HepG2 (cell line): ENCODE data around the gene DPH6. TPM values are rescaled to one million over a fixed set of nuclear protein-coding genes. Genes with fewer than 3 reads are reported as not detected.

ENCODE experiments used
- ATAC-seq: fragments of 200-7000 bp; cut with Tn5 transposase; 3 replicates; pipeline ENCODE4 v1.9.1; 2020; ENCODE audit warnings: mild to moderate bottlenecking, moderate library complexity
- BruUV-seq: library from RNA; stranded (reverse); fragments of 400-500 nt; replicated peaks from 2 replicates; lab custom pipeline; 2021; lab: Mats Ljungman, UMichigan
- CTCF ChIA-PET: fragments of 300-600 bp; formaldehyde crosslinking; extraction: SDS; loops from one replicate; lab custom pipeline; 2021; ENCODE audit warnings: low total read pairs, inconsistent platforms, low intra/inter-chr PET ratio; lab: Yijun Ruan, JAX
- POLR2A ChIA-PET: fragments of 350-600 bp; sonication (Branson Sonifier 250); formaldehyde crosslinking; loops from one replicate; lab custom pipeline; 2020; ENCODE audit warnings: antibody characterized with exemption, inconsistent platforms; lab: Yijun Ruan, JAX
- DNase-seq: peaks from one replicate; pipeline ENCODE4 v3.0.0-alpha.2; 2015; ENCODE audit warnings: low spot score
- FAIRE-seq: peaks from 3 replicates; lab custom pipeline; 2011; peaks lifted over from hg19 to GRCh38; lab: Jason Lieb, UNC
- H2AFZ ChIP-seq: one replicate; pipeline ENCODE4 v1.6.1; 2011; ENCODE audit warnings: low read length, inconsistent platforms
- H3K27ac ChIP-seq: fragments of 300-600 bp; 3 replicates; pipeline ENCODE4 v1.8.0; 2011; ENCODE audit warnings: mixed run types, mild to moderate bottlenecking, mixed read lengths, low read length, inconsistent platforms; ENCODE audit not compliant: insufficient read depth; ENCODE audit errors: extremely low read length
- H3K27me3 ChIP-seq, 2 experiments: fragments of 200-600 bp in 1 of 2; 2 replicates in 1 of 2; 3 replicates in 1 of 2; pipeline versions ENCODE4 v1.6.0 to v1.8.0; 2011; ENCODE audit warnings: low read length in 2 of 2, mild to moderate bottlenecking in 2 of 2, moderate library complexity in 2 of 2, inconsistent platforms in 1 of 2; ENCODE audit not compliant: insufficient read depth in 2 of 2, control insufficient read depth in 1 of 2
- H3K36me3 ChIP-seq, 2 experiments: fragments of 200-600 bp in 1 of 2; replicated peaks in 1 of 2; 2 replicates in 1 of 2; 3 replicates in 1 of 2; pipeline versions ENCODE4 v1.5.1 to v1.8.0; 2011; ENCODE audit warnings: low read length in 2 of 2, inconsistent platforms in 1 of 2; ENCODE audit not compliant: insufficient read depth in 2 of 2, control insufficient read depth in 1 of 2
- H3K4me1 ChIP-seq: 2 replicates; pipeline ENCODE4 v1.5.1; 2012; ENCODE audit warnings: low read length, inconsistent platforms; ENCODE audit not compliant: insufficient read depth
- H3K4me2 ChIP-seq: 2 replicates; pipeline ENCODE4 v1.6.0; 2011; ENCODE audit warnings: low read depth, low read length, inconsistent platforms
- H3K4me3 ChIP-seq, 3 experiments: fragments of 200-600 bp in 1 of 3; sonication (generic), shearing (Covaris generic) in 1 of 3; replicated peaks in 1 of 3; 2 replicates each; pipeline ENCODE4 v1.5.1; 2011 to 2016; ENCODE audit warnings: low read length in 3 of 3, inconsistent platforms in 2 of 3, low read depth in 2 of 3, mild to moderate bottlenecking in 2 of 3, control low read depth in 1 of 3, mixed read lengths in 1 of 3; ENCODE audit not compliant: insufficient read depth in 1 of 3
- H3K79me2 ChIP-seq: one replicate; pipeline ENCODE4 v1.6.1; 2011; ENCODE audit warnings: low read length, inconsistent platforms; ENCODE audit not compliant: insufficient read depth
- H3K9ac ChIP-seq: 2 replicates; pipeline ENCODE4 v1.6.0; 2011; ENCODE audit warnings: mild to moderate bottlenecking, low read depth, low read length, inconsistent platforms; ENCODE audit not compliant: insufficient read depth
- H3K9me3 ChIP-seq: 2 replicates; pipeline ENCODE4 v1.5.1; 2012; ENCODE audit warnings: mild to moderate bottlenecking, low read length
- H4K20me1 ChIP-seq: 2 replicates; pipeline ENCODE4 v1.6.0; 2011; ENCODE audit warnings: inconsistent platforms, mild to moderate bottlenecking, low read length, moderate library complexity; ENCODE audit not compliant: insufficient read depth
- ELF1 ChIP-seq: sonication (generic); formaldehyde crosslinking; IDR thresholded peaks from 2 replicates; pipeline ENCODE4 v1.4.0; 2020; ENCODE audit warnings: missing genetic modification reagents
- KLF13 ChIP-seq: sonication (generic); formaldehyde crosslinking; IDR thresholded peaks from 2 replicates; pipeline ENCODE4 v1.4.0; 2020; ENCODE audit warnings: mild to moderate bottlenecking, missing genetic modification reagents
- MATR3 ChIP-seq: sonication (generic); formaldehyde crosslinking; IDR thresholded peaks from 2 replicates; pipeline ENCODE4 v1.4.0; 2020; ENCODE audit warnings: missing genetic modification reagents
- MBD4 ChIP-seq: IDR thresholded peaks from 2 replicates; pipeline ENCODE4 v1.6.1; 2012; ENCODE audit warnings: low read length, inconsistent platforms, borderline replicate concordance
- MYNN ChIP-seq: sonication (generic); formaldehyde crosslinking; IDR thresholded peaks from 2 replicates; pipeline ENCODE4 v1.4.0; 2020; ENCODE audit warnings: mild to moderate bottlenecking, low read depth, missing genetic modification reagents
- NFKBIZ ChIP-seq: IDR thresholded peaks from 2 replicates; pipeline ENCODE4 v1.6.1; 2018; ENCODE audit warnings: missing genetic modification reagents, missing compliant biosample characterization
- POLR2AphosphoS5 ChIP-seq: IDR thresholded peaks from 2 replicates; pipeline ENCODE4 v1.6.1; 2012; ENCODE audit warnings: low read depth, low read length
- SKIL ChIP-seq: sonication (generic); formaldehyde crosslinking; IDR thresholded peaks from 2 replicates; pipeline ENCODE4 v1.8.0; 2022; ENCODE audit warnings: missing genetic modification reagents, mild to moderate bottlenecking, moderate library complexity, borderline replicate concordance
- ZBTB7A ChIP-seq: sonication (generic); formaldehyde crosslinking; IDR thresholded peaks from 2 replicates; pipeline ENCODE4 v1.8.0; 2022; ENCODE audit warnings: mild to moderate bottlenecking, missing genetic modification reagents
- ZBTB7B ChIP-seq: sonication (generic); formaldehyde crosslinking; IDR thresholded peaks from 2 replicates; pipeline ENCODE4 v1.4.0; 2020; ENCODE audit warnings: missing genetic modification reagents
- ZFP37 ChIP-seq: sonication (generic); formaldehyde crosslinking; IDR thresholded peaks from 2 replicates; pipeline ENCODE4 v1.4.0; 2020; ENCODE audit warnings: missing genetic modification reagents, borderline replicate concordance
- ZKSCAN1 ChIP-seq: fragments of 150-350 bp; IDR thresholded peaks from 2 replicates; pipeline ENCODE4 v1.6.1; 2014; ENCODE audit warnings: low read length
- ZNF230 ChIP-seq: sonication (generic); formaldehyde crosslinking; IDR thresholded peaks from 2 replicates; pipeline ENCODE4 v1.4.0; 2020; ENCODE audit warnings: mild to moderate bottlenecking, missing genetic modification reagents
- ZNF251 ChIP-seq: sonication (generic); formaldehyde crosslinking; IDR thresholded peaks from 2 replicates; pipeline ENCODE4 v1.9.0; 2021; ENCODE audit warnings: mild to moderate bottlenecking, missing genetic modification reagents
- ZNF263 ChIP-seq: sonication (generic); formaldehyde crosslinking; IDR thresholded peaks from 2 replicates; pipeline ENCODE4 v1.4.0; 2020; ENCODE audit warnings: missing genetic modification reagents
- WGBS: methylation state at CpG from one replicate; pipeline ENCODE4 v1.1.6; 2017; ENCODE audit warnings: low lambda C conversion rate; 5-methylcytosine and 5-hydroxymethylcytosine counted together
- in situ Hi-C: cut with HindIII; loops from 2 replicates; pipeline ENCODE4 v1.10.0; 2017; ENCODE audit warnings: low pct_unique_long_range_greater_than_20kb; ENCODE audit not compliant: extremely low pct_ligation_motif_present
- intact Hi-C: fragments of 100-400 bp; cut with micrococcal nuclease; formaldehyde crosslinking; loops from one replicate; pipeline ENCODE4 v1.10.0; 2022; ENCODE audit not compliant: unreplicated experiment
- polyA plus RNA-seq, 8 experiments: library from polyadenylated mRNA; depleted of rRNA in 3 of 8; stranded (reverse) in 7 of 8; unstranded in 1 of 8; fragments of >200 nt; fragmentation: Illumina TruSeq in 4 of 8; extraction: Trizol in 4 of 8; gene quantifications; 2 replicates each; pipeline versions ENCODE4 v1.2.1 to v1.2.3, GENCODE V29; 2011 to 2016; ENCODE audit warnings: low read depth in 4 of 8, missing spikeins in 1 of 8, mixed read lengths in 1 of 8; ENCODE audit not compliant: insufficient read depth in 1 of 8
- total RNA-seq, 5 experiments: library from RNA; depleted of rRNA; stranded (reverse); fragments of >200 nt; fragmentation: Illumina TruSeq; extraction: Trizol; gene quantifications; 2 replicates each; pipeline ENCODE4 v1.2.3, GENCODE V29; 2016; ENCODE audit warnings: low read depth in 1 of 5

DPH6 gene
- total and polyA plus RNA-seq, 2 of the 13 experiments (the other 11 are each of a cell fraction or from before 2014, with no cell fraction given), result 10.2 to 25.8 TPM

- TF ChIP-seq SKIL (CRISPR knock-in tag) (no peak), ZFP37 (CRISPR knock-in tag) (no peak), KLF13 (CRISPR knock-in tag) (no peak), ZNF251 (CRISPR knock-in tag) (no peak), ZNF230 (no peak), ZBTB7B (CRISPR knock-in tag) (no peak), ZBTB7A (CRISPR knock-in tag) (no peak), ELF1 (CRISPR knock-in tag) (no peak), MATR3 (CRISPR knock-in tag) (no peak), MYNN (CRISPR knock-in tag) (no peak)
These were observed 16.7 kb upstream of the DPH6 start (continued) for GRCh38 chr15:35562641-35563040.

- Histone ChIP-seq H3K36me3 (no peaks in the 10 kb centered on the region), H3K4me3 (no peak overlapping the region), H3K9ac (no peak overlapping the region), H2AFZ (no peak overlapping the region), H3K4me2 (no peak overlapping the region), H3K9me3 (no peaks in the 10 kb centered on the region), H3K4me1 (no peaks in the 10 kb centered on the region), H3K27me3 (no peaks in the 10 kb centered on the region), H3K27ac (no peak overlapping the region), H4K20me1 (no peaks in the 10 kb centered on the region), H3K79me2 (no peaks in the 10 kb centered on the region)
- ChIA-PET CTCF (no interaction called here), POLR2A (no interaction called here)
- DNase-seq, result no peak
- intact Hi-C loops, result no loop called here
- BruUV-seq, result no TSS peak
- in situ Hi-C loops, result no loop called here
- WGBS, result 36% methylated on average over 1 of the region's 1 CpG
- ATAC-seq, result no peak
- FAIRE-seq, result no peak
- TF ChIP-seq ZKSCAN1, result no peak
- no peak for TF ChIP-seq NFKBIZ
- no peak for TF ChIP-seq POLR2AphosphoS5
- no peak for TF ChIP-seq ZNF263 (CRISPR knock-in tag)
- TF ChIP-seq MBD4, result no peak
- TF ChIP-seq, all 625 proteins: peak for 0
These were observed 15.3 kb upstream of the DPH6 start for GRCh38 chr15:35561308-35561707.
